AG08396 (cell line): ENCODE data around the gene NGEF.

Source experiments
- DNase-seq: peaks from one replicate; pipeline ENCODE4 v3.0.0; 2012; ENCODE audit warnings: low spot score, mixed read lengths

The NGEF gene

DNA sequence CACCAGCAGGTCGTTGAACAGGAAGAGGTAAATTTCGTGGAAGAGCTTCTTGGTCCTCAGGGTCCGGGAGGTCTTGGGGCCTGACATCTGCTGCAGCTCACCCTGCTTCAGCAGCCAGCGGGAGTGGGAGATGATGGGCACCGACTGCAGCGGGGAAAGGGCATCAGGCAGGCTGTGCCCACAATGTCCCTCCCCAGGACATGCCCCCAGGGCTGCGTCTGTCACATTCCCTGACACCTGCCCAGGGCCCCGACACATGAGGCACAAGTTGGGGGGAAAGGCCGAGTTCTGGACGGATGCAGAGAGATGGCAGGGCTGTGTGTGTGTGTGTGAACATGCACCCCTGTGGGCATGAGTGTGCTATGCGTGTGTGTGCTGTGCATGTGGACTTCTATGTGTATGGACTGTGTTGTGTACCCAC lies 129.0 kb downstream of the NGEF start:
- DNase-seq = no peak

DNA sequence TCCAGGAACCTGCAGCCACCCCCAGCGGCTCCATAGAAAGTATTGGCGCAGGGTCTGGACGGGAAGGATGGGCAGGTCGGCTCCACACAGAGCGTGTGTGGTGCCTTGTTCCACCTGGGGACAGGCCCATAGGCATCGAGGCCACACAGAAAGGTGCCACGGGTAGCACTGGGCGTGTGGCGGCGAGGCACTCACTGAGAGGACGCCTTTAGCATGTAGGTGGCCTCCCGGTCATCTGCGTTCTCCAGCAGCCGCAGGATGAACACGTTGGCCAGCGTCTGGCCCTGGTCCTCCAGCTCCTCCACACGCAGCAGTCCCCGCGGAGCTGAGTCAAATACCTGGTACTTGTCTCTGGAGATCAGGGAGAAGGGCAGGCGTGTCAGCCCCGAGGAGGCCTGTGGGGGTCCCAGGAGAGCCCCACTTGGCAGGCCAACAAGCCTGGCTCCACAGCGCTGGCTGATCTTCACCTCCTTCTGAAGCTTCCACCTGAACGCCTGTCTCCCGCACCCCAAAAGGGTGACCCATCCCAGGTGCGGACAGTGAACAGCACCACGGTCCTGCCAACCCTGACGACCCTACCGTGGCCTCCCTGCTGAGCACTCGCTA lies 129.8 kb downstream of the NGEF start:
- no peak for DNase-seq

DNA sequence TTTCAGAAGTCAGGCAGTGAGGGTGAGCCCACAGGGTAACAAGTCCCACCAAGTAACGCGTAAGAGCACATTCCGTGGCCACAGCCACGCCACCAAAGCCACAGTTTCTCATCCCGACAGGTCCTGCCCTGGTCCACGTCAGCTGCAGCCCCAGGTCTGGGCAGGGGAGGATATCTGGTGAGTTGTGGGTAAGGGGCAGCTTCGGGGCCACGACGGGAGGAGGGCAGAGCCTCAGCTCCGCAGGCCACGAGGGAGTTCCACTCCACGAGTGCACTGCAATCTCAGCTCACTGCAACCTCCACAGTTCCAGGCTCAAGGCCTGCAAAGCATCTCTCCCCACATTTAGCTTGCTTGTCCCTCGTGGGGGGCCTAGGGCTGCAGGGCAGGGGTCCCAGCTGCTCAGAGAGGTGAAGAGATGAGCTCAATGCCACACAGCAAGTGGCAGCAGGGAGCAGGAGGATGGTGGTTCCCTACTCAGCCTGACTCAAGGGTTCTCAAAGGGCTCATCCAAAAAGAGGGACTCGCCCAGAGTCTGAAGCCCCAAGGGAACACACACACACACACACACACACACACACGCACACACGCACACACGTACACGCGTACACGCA lies 130.4 kb downstream of the NGEF start:
- DNase-seq = no peak

DNA sequence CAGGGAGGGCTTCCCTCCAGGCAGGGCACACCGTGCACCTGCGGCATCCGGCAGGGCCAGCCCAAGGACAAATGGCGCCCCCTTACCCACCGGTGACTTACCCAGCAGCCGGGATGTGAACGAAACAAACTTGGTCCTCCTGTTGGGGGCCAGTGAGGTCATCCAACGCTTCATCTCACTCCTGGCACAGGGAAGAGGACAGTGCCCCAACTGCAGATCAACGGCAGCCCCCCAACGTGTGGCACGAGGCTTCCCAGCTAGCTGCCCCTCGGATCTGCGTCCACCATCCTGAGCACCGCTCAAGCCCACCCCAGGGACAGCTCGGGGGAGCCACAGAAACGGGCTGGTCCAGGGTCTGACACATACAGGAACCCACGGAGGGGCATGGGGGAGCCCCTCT lies 131.0 kb downstream of the NGEF start:
- DNase-seq = no peak

DNA sequence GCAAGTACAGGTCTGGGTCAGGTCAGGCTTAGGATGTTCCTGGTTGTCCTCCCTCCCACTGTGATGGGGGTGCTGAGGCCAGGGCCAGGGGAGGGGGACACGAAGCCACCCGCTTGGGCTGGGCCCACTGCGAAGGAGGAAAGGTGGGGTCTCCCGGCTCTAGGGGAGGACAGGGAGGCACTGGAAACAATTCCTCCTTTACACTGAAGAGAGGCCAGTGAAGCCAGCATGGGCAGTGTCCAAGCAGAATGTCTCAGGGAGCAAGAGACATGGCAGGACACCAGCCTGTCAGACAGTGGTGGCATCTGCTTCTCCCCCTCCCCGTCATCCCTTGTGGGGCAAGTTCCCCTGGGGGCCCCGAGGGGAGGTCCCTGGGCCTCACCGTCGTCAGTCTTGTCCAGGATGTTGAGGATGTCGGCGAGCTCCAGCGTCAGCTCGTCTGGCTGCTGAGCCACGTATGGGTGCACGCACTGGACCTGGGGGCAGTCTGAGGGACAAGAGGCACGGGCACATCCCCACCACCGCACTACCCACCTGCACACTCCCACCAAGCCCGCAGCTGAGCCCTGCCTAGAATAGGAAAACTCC lies 132.2 kb downstream of the NGEF start:
- DNase-seq = no peak

DNA sequence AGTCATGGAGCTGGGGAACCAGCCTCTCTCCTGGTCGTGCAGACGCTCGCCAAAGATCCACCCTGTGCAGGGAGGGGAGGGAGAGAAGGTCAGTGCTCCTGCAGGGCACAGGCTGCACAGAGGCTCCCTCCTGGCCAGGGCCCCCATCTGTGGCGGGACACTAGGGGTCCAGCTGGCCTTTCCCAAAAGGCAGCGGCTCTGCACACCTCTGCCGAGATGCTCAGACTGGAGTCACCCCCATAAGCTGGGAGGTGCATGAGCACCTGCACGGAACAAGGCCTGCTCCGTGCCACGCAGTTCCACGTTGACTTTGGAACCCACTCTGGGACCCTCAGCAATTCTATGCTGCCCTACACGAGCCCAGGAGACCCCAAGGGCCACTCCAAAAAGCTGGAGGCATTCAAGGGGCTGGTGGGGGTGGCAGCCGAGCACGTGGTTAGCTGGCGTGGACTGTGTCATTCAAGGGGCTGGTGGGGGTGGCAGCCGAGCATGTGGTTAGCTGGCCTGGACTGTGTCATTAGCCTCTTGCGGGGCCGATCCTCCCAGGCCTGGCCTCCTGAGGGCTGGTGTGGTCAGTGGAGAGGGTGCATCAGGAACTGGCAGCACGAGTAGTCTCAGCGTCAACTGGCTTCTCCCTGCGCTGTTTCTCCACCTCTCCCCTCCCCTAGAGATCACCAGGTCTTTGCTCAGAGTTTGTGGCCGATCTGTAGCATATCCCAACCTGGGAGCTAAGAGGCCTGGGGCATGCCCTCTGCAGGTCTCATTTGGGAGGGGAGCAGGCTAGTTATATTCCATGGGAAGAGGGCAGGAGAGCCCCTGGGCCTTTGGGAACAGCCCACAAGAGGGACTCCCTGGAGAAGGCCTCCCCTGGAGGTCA lies 133.2 kb downstream of the NGEF start:
- DNase-seq = no peak

DNA sequence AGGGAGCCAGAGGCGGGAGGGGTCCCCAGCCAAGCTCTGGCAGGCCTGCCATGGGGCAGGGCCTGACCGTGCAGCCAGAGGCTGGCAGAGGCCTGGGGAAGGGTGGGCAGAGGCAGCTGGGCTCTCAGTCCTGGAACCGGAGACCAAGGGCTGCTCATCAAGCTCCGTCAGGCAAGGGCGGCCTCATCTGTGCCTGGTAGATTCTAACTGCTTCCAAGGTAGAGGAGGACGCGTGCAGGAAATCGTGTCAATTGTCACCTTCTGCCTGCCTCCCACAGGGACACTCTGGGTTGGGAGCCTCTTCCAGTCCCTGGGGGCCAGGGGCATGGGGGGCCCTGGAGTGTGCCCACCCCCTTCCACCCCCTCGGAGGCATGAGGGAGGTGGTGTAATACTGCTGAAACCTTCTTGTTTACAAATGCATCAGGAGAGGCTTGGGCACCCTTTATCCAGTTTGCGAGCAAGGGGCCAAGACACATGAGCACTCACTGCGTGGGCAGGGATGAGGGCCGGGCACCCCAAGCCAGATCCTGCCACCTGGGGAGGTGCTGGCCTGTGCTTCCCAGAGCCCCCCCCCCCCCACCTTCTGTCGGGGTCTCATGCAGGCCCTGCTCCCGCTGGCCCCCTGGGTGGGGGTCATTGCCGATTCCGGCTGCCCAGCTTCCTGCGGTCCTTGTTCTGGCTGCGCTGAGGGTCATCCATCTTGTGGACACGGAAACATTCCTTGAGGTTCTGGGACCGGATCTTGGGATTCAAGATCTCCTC lies 134.0 kb downstream of the NGEF start:
- DNase-seq = no peak

DNA sequence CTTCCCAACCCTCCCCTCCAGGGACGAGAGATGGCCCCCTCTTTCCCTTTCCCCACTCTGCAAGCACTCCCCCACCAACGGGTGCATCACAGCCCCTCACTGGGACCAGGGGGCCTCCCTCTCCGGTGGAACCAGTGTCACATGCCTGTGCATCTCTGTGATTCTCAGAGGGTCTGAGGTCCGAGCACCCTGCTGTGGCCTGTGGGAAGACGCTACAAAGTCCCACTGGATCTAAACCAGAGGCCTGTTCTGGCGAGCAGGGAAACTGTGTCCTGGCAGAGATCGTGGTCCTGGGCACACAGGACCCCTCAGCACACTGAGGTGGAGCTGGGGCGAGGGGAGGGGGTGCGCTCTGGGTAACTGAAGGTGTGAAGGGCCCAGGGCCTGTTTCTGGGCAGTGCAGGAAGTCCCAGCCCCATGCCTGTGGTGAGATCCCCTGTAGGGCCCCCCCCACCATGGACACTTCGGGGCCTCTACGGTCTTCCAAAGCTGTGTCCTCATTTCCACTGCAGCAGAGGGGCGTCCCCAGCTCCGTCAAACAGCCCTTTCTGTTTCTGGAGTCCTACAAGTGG lies 135.0 kb downstream of the NGEF start:
- no peak for DNase-seq

DNA sequence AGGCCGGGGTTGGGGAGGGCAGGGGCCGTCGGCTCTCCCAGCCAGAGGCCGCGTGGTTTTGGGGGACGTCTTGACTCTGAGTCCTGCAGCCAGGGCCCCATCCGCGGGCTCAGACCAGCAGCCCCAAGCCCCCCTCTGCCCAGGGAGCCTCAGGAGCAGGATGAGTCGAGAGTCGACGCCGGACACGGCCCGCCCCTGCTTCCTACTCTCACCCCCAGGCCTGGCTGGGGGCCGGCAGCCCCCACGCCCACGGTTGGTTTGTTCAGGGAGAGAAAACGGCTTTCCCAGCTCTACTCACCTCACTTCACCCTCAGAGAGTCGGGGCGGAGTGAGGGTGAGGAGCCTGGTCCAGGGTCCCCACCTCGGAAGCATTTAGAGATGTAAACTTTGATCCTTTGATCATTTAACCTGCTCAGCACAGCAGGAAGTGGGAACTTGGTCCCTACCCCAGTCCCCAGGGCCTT lies 136.0 kb downstream of the NGEF start:
- DNase-seq = no peak

DNA sequence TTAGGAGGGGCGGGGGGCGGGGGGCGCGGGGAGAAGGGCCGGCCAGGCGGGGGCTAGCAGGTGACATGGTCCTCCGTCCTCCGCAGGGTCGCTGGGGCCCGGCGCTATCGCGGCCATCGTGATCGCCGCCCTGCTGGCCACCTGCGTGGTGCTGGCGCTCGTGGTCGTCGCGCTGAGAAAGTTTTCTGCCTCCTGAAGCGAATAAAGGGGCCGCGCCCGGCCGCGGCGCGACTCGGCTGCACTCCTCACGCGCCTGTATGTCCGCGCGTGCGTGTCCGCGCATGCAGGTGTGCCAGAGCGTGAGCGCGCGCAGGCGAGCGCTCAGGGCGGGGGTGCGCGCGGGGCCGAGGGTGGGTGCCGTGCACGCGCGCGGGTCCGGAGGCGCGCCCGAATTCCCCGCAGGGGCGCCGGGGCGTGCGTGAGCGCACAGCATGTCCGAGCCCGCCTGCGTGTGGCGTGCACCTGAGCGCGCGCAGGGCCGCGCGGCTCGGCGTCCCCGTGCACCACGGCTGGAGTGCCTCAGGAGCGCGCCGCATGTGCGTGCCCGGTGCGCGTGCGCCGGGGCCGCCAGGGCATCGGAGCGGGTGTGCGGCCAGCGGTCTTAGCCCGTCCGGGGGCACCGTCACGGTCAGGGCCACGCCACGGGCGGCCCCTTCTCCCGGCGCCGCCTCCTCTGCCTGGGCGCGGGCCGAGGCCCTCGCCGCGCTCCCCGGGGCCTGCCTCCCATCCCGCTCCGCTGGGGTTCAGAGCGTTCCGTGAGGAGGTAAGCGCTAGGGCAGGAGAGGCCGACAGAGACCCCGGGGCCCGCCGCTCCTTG lies 136.7 kb downstream of the NGEF start:
- peak; percentile 60 for DNase-seq

DNA sequence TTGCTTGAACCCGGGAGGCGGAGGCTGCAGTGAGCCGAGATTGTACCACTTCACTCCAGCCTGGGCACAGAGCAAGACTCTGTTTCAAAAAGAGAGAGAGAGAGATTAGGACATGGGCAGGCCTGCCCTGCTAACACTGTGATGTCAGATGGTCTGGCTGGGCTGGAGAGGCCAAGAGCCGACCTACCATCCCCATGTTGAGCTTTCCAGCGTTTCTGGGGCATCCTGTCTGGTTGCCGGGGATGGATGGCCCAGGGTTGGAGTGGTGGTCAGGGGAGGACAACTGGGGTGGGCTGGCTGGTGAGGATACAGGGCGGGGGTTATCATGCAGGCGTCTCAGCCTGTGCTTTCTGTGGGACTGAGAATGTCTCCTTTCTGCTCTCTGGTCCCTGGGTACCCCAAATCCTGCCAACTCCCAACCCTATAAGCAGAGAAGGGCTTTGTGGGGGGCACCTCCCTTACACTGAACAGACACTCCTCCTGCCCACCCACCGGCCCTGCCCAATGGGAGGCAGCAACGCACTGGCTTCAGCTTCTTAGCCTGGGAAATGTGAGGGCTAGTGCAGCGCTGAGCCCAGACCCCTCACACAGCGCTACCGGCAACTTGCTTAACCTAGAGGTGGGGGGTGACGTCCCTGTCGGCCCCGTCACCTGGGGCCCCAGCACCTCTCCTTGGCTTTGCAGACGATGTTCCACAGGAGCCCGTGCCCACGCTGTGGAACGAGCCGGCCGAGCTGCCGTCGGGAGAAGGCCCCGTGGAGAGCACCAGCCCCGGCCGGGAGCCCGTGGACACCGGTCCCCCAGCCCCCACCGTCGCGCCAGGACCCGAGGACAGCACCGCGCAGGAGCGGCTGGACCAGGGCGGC lies 137.6 kb downstream of the NGEF start:
- DNase-seq = no peak

DNA sequence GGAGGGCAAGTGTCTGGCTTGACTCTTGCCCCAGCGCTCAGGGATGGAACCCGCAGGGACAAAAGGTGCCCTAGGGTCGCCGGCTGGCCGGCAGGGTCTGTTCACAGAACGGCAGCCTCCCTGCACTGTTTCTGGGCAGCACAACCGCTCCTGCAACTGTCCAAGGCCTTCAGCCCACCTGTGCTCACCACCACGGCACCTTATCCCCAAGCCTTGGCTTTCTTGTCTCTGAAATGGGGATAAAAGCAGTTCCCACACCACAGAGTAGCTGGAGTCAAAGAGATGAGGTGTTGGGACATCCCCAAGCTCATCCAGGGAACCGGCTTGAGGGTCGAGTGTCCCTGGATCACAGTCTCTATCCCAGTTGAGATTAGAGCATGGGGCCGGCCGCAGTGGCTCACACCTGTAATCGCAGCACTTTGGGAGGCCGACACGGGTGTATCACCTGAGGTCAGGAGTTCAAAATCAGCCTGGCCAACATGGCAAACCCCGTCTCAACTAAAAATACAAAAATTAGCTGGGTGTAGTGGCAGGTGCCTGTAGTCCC lies 138.3 kb downstream of the NGEF start:
- DNase-seq = no peak

DNA sequence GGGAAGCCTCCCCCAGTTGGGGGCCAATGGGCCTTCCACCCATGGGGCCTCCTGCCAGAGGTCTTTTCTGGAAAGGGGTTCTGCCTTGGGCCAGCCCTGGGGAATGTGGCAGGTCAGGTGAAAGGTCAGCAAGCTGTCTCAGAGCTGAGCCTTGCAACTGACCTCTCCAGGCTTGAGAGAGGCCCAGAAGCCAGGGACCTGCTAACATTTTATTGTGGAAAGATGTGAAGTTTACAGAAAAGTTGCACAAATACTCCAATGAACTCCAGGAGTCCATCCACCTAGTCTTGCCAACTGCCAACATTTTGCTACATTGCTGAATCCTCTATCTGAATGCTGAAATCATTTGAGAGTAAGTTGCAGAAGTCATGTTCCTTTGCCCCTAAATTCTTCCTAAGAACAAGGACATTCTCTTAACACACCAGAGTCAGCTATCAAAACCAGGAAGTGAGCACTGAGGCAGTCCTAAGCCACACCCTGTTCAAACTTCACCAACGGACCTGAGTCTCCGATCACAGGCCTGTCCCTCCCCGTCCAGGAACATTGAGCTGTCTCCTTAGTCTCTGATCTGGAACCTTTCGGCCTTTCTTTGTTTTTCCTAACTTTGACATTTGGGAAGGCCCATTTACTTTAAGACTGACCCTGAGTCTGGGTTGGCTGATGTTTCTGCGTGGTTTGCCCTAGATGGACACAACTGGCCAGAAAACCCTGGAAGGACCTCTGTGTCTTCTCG lies 139.0 kb downstream of the NGEF start:
- no peak for DNase-seq

DNA sequence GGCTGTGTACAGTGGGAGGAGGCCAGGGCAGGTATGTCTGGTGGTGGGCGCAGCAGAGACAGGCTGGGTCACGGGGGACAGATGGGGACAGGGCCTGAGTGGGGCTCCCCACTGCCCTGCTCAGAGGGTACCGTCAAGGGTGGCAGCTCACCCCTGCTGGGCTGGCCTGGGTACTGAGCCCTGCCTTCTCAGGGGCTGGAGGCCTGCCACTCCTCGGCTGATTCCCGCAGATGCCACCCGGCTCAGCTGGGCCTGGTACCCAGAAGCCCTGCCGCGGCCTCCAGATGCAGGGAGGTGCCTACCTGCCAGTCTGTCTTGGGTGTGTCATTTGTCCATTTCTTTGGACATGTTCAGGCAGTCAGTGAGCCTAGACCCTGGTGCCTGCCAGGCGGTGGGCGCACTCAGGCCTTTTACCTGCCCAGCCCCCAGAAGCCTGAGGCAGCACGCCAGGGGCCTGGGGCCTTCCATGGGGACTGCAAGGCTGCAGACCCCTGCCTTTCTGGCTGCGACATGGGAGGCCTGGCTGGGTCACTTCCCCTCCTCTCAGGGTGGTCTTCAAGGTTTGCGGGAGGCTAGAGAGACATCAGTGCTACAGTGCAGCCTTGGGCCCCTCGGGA lies 139.7 kb downstream of the NGEF start:
- no peak for DNase-seq

DNA sequence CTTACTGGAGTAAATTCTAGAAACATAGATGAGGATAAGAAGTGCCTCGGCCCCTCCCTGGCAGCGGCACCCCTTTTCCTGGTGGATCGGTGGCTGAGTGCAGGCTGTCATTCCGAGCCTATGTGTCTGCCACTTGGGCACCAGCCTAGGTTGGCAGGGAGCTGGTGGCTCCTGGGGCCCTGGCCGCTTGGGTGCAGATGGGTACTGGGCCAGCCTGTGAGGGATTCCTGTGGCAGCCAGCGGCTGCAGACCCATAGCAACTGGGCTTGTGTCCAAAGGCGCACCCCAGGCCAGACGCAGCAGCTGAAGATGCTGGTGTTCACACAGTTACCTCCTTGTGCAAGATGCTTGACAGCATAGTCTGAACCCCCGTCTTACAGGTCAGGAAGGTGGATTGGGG lies 140.2 kb downstream of the NGEF start:
- DNase-seq = no peak

DNA sequence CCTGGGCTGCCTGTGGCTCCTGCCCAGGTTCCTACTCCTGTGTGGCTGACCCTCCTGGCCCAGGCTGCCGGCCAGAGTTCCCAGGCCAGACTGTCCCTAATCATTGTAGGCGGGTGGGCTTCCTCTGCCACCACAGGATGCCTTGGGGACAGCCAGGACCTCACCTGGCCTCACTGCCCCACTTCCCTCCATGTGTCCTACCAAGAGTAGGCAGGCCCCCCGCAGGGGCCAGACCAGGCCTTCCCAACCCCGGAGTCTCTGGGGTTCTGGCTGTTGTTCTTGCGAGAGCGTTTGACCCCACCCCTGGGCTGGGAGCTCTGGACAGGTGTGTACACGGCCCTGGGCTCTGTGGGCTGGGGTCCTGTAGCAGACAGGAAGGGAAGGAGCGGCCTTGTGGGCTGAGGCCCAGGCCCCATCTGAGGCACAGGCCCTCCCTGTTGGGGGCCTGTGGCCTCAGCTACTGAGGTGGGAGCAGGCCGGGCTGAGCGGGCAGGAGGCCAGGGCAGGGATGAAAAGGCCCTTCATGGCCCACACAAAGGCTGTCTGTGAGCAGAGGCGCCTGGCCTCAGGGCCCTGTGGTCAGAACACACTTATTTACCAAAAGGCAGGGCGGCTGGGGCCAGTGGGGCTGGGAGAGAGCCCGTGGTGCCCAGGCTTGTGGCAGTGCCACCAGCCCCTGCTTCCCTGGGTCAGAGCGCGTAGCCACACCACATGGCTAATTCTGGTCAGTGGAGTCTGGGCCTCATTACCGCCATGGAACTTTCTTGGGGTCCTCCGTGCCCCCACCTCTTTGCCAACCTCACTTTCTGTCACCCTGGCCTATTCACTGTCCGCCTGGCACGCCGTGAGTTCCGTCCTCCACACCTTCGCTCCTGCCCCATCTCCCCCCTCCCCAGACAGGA lies 141.0 kb downstream of the NGEF start:
- DNase-seq = no peak

DNA sequence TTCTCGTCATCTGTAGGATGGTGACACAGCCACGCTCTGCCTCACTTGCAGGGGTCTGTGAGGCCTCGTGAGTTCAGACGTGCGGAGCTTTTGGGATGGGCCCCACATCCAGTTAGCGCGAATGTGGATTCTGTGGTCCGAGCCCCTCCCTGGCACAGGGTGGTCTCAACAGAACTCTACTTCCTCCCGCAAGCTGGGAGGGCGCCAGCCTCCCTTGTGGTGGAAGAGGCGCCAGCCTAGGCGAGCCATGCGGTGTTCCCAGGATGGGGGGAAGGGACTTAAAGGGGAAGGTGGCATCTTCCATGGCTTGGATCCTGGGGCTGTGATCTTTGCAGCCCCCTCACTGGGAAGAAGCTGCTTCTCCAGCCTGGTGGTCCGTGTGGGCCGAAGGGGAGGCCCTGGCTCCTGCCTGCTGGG lies 141.6 kb downstream of the NGEF start:
- no peak for DNase-seq
